IMR-90 (cell line): Measurements from ENCODE around the gene SRMS. TPM values are rescaled to one million over a fixed set of nuclear protein-coding genes. Genes with fewer than 3 reads are reported as not detected.
A peak's percentile ranks its signal among the peaks of the same experiment; 100 is the strongest.
"Not testable (repeated sequence)": the region's sequence is repeated elsewhere in the genome, so short reads cannot be mapped to it uniquely, and the experiment has no call there.

Experiments used
- ATAC-seq: fragments of 200-7000 bp; cut with Tn5 transposase; 2 replicates; pipeline ENCODE4 v1.9.1; 2020; ENCODE audit warnings: low read depth, mild to moderate bottlenecking, moderate library complexity
- BruUV-seq: library from RNA; stranded (reverse); fragments of 400-500 nt; replicated peaks from 2 replicates; lab custom pipeline; 2021; lab: Mats Ljungman, UMichigan
- CTCF ChIA-PET: fragments of 300-600 bp; formaldehyde crosslinking; extraction: SDS; loops from one replicate; lab custom pipeline; 2021; ENCODE audit warnings: antibody characterized with exemption; lab: Yijun Ruan, JAX
- POLR2A ChIA-PET: fragments of 300-600 bp; sonication (Branson Sonifier 250); formaldehyde crosslinking; loops from one replicate; lab custom pipeline; 2022; ENCODE audit warnings: antibody characterized with exemption; ENCODE audit not compliant: unreplicated experiment; lab: Charles Lee
- DNase-seq: peaks from one replicate; pipeline ENCODE4 v3.0.0; 2013
- H2AFZ ChIP-seq: replicated peaks from 2 replicates; pipeline ENCODE3; 2013; ENCODE audit warnings: low read length, mild to moderate bottlenecking; ENCODE audit not compliant: poor library complexity
- H2AK5ac ChIP-seq: 2 replicates; pipeline ENCODE4 v1.6.1; 2013; ENCODE audit warnings: low read depth, low read length, inconsistent platforms
- H2AK9ac ChIP-seq: replicated peaks from 2 replicates; pipeline ENCODE3; 2013; ENCODE audit warnings: mild to moderate bottlenecking, low read depth, low read length, moderate library complexity; ENCODE audit not compliant: poor library complexity
- H2BK120ac ChIP-seq: 2 replicates; pipeline ENCODE4 v1.6.1; 2013; ENCODE audit warnings: low read depth, low read length, inconsistent platforms
- H2BK15ac ChIP-seq: 3 replicates; pipeline ENCODE4 v1.6.1; 2013; ENCODE audit warnings: low read depth, low read length, inconsistent platforms
- H2BK20ac ChIP-seq: 2 replicates; pipeline ENCODE4 v1.6.1; 2013; ENCODE audit warnings: low read depth, mild to moderate bottlenecking, inconsistent platforms, low read length, moderate library complexity
- H2BK5ac ChIP-seq: 2 replicates; pipeline ENCODE4 v1.6.1; 2013; ENCODE audit warnings: mild to moderate bottlenecking, low read depth, low read length, inconsistent platforms; ENCODE audit not compliant: poor library complexity, severe bottlenecking
- H3K14ac ChIP-seq: replicated peaks from 2 replicates; pipeline ENCODE4 v1.6.1; 2013; ENCODE audit warnings: low read depth, low read length, inconsistent platforms
- H3K18ac ChIP-seq: 2 replicates; pipeline ENCODE4 v1.6.1; 2013; ENCODE audit warnings: low read depth, low read length, control low read depth
- H3K23ac ChIP-seq: 2 replicates; pipeline ENCODE4 v1.6.1; 2013; ENCODE audit warnings: low read depth, low read length, inconsistent platforms
- H3K27ac ChIP-seq: 2 replicates; pipeline ENCODE4 v1.5.1; 2013; ENCODE audit warnings: mild to moderate bottlenecking, control low read depth, low read length; ENCODE audit not compliant: insufficient read depth
- H3K27me3 ChIP-seq: 2 replicates; pipeline ENCODE4 v1.6.1; 2013; ENCODE audit warnings: low read length; ENCODE audit not compliant: control insufficient read depth, insufficient read depth
- H3K36me3 ChIP-seq: 2 replicates; pipeline ENCODE4 v1.6.1; 2013; ENCODE audit warnings: low read length, mixed read lengths; ENCODE audit not compliant: control insufficient read depth, insufficient read depth
- H3K4ac ChIP-seq: 2 replicates; pipeline ENCODE4 v1.6.1; 2013; ENCODE audit warnings: low read depth, low read length, inconsistent platforms
- H3K4me1 ChIP-seq: 2 replicates; pipeline ENCODE4 v1.6.1; 2013; ENCODE audit warnings: low read length, mixed read lengths; ENCODE audit not compliant: control insufficient read depth, insufficient read depth
- H3K4me2 ChIP-seq: 2 replicates; pipeline ENCODE4 v1.6.1; 2013; ENCODE audit warnings: low read depth, mild to moderate bottlenecking, control low read depth, low read length, moderate library complexity
- H3K4me3 ChIP-seq: 2 replicates; pipeline ENCODE4 v1.5.1; 2013; ENCODE audit warnings: low read depth, mild to moderate bottlenecking, control low read depth, low read length, moderate library complexity; ENCODE audit not compliant: insufficient read depth
- H3K56ac ChIP-seq: 2 replicates; pipeline ENCODE4 v1.6.1; 2013; ENCODE audit warnings: low read length, inconsistent platforms; ENCODE audit not compliant: insufficient read depth; ENCODE audit errors: extremely low read depth
- H3K79me1 ChIP-seq, 2 experiments: 2 replicates each; pipeline ENCODE4 v1.6.1; 2013; ENCODE audit warnings: low read length in 2 of 2, inconsistent platforms in 1 of 2, low read depth in 1 of 2
- H3K9ac ChIP-seq: 2 replicates; pipeline ENCODE4 v1.6.1; 2013; ENCODE audit warnings: low read depth, low read length, control low read depth
- H3K9me1 ChIP-seq: 2 replicates; pipeline ENCODE4 v1.6.1; 2013; ENCODE audit warnings: low read length, inconsistent platforms; ENCODE audit not compliant: insufficient read depth
- H3K9me3 ChIP-seq: 2 replicates; pipeline ENCODE4 v1.6.1; 2013; ENCODE audit warnings: low read length; ENCODE audit not compliant: control insufficient read depth, insufficient read depth
- H4K20me1 ChIP-seq: 2 replicates; pipeline ENCODE4 v1.6.1; 2013; ENCODE audit warnings: low read length, inconsistent platforms; ENCODE audit not compliant: insufficient read depth
- H4K5ac ChIP-seq: 2 replicates; pipeline ENCODE4 v1.6.1; 2013; ENCODE audit warnings: mild to moderate bottlenecking, low read depth, low read length, control low read depth
- H4K8ac ChIP-seq, 2 experiments: 2 replicates each; pipeline ENCODE4 v1.6.1; 2013; ENCODE audit warnings: low read depth in 2 of 2, low read length in 2 of 2, control low read depth in 1 of 2, inconsistent platforms in 1 of 2
- H4K91ac ChIP-seq: 2 replicates; pipeline ENCODE4 v1.6.1; 2013; ENCODE audit warnings: low read depth, low read length, inconsistent platforms; ENCODE audit not compliant: insufficient read depth
- POLR2A ChIP-seq: IDR thresholded peaks from 2 replicates; pipeline ENCODE4 v1.6.1; 2012; ENCODE audit warnings: mild to moderate bottlenecking, low read depth, low read length
- RFX5 ChIP-seq: IDR thresholded peaks from 2 replicates; pipeline ENCODE4 v1.8.0; 2012; ENCODE audit warnings: low read depth, mild to moderate bottlenecking, low read length, moderate library complexity
- WGBS, 2 experiments: methylation state at CpG; one replicate each; pipeline versions ENCODE4 v1.1.5 to v1.1.7; 2013; ENCODE audit warnings: missing lambda C conversion rate in 2 of 2; ENCODE audit not compliant: insufficient read length in 1 of 2; ENCODE audit errors: extremely low coverage in 2 of 2; 5-methylcytosine and 5-hydroxymethylcytosine counted together
- dilution Hi-C: fragments of 300-500 bp; cut with HindIII; formaldehyde crosslinking; loops from one replicate; pipeline ENCODE4 v1.14.3; 2018; ENCODE audit warnings: low sequenced_read_pairs; ENCODE audit not compliant: unreplicated experiment
- in situ Hi-C: fragments of 300-500 bp; cut with MboI; formaldehyde crosslinking; loops from 3 replicates; pipeline ENCODE4 v1.14.3; 2019; ENCODE audit warnings: low sequenced_read_pairs, inconsistent platforms, mixed read lengths
- intact Hi-C: fragments of 100-400 bp; cut with micrococcal nuclease; formaldehyde crosslinking; loops from 2 replicates; pipeline ENCODE4 v1.10.0; 2022
- polyA plus RNA-seq, 3 experiments: library from polyadenylated mRNA; depleted of rRNA; stranded (reverse); fragments of >200 nt; gene quantifications; 2 replicates each; pipeline ENCODE4 v1.2.3, GENCODE V29; 2012; ENCODE audit warnings: low replicate concordance in 1 of 3
- total RNA-seq: library from RNA; depleted of rRNA; stranded (reverse); fragments of >200 nt; gene quantifications from 2 replicates; pipeline ENCODE4 v1.2.3, GENCODE V29; 2012

SRMS gene
- total and polyA plus RNA-seq, 2 of the 4 experiments (the other 2 are of a cell fraction): not detected

DNA sequence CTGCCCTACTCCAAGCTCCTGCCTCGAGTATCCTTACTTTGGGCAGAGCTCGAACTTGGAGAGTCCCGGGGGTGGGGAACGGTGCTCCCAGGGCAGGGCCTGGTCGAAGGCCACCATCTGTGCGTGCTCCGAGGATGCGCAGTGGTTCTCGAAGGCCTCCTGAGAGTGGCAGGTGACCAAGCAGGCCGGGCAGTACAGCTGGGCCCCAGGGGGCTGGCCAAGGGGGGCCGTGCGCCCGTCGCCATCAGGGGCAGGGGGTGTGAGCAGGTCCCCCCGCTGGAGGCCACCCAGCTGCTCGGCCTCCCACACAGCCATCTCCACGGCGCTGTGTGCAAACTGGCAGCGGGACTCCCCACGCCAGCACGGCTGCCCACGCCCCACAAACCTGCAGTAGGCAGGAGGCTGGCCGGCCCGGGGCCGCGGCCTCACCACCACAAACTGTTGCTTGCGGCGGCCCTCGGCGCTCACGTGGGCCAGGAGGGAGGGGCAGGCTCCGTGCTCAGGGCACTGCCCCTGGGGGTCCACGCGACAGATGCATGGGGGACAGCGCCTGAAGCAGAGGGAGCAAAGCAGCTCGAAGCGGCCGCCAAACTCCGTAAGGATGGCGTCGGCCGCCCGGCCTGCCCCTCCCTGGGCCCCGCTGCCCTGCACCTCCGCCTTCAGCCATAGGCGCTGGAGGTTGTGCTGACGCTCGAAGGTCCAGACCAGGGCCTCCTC is 24.7 kb upstream of the SRMS start:
- ChIA-PET POLR2A (no interaction called here), CTCF (no interaction called here)
- no peak overlapping the region for H2BK5ac ChIP-seq
- H3K14ac ChIP-seq: no peak overlapping the region
- H3K23ac ChIP-seq: no peak overlapping the region
- TF ChIP-seq RFX5 (no peak), POLR2A (no peak)
- no peak for ATAC-seq
- no peaks in the 10 kb centered on the region for H4K20me1 ChIP-seq
- H2BK20ac ChIP-seq: no peak overlapping the region
- no peak overlapping the region for H4K8ac ChIP-seq
- H2AFZ ChIP-seq: no peak overlapping the region
- no peak overlapping the region for H3K4ac ChIP-seq
- BruUV-seq: no TSS peak
- no peak overlapping the region for H4K91ac ChIP-seq
- H3K4me3 ChIP-seq: no peak overlapping the region
- intact Hi-C loops: loop anchor here (2.0 kb wide), 1 partner anchor 17 kb away; the partner anchor contains the start of gene FNDC11
- no peak overlapping the region for H3K4me2 ChIP-seq
- H4K5ac ChIP-seq: no peak overlapping the region
- dilution Hi-C loops: no loop called here
- in situ Hi-C loops: no loop called here
- H2AK5ac ChIP-seq: no peak overlapping the region
- WGBS, 2 experiments: 93% methylated on average over 26 of the region's 48 CpGs; no CpG with 5 or more reads in 1 of the 2 experiments
- H3K79me1 ChIP-seq: peaks cover 4 to 13% of the 10 kb centered on the region in 2 experiments
- no peak overlapping the region for H3K27ac ChIP-seq
- H3K4me1 ChIP-seq: peaks cover 10% of the 10 kb centered on the region
- no peaks in the 10 kb centered on the region for H3K9me3 ChIP-seq
- no peaks in the 10 kb centered on the region for H3K27me3 ChIP-seq
- no peak overlapping the region for H3K56ac ChIP-seq
- H2BK15ac ChIP-seq: no peak overlapping the region
- H3K18ac ChIP-seq: no peak overlapping the region
- peaks cover 3% of the 10 kb centered on the region; the same call in 1 of the 2 replicates for H3K9me1 ChIP-seq
- peaks cover 10% of the 10 kb centered on the region; the same call in 1 of the 2 replicates for H3K36me3 ChIP-seq
- H2AK9ac ChIP-seq: peak overlapping the region; percentile 99
- no peak overlapping the region for H3K9ac ChIP-seq
- H2BK120ac ChIP-seq: no peak overlapping the region
- DNase-seq: no peak

DNA sequence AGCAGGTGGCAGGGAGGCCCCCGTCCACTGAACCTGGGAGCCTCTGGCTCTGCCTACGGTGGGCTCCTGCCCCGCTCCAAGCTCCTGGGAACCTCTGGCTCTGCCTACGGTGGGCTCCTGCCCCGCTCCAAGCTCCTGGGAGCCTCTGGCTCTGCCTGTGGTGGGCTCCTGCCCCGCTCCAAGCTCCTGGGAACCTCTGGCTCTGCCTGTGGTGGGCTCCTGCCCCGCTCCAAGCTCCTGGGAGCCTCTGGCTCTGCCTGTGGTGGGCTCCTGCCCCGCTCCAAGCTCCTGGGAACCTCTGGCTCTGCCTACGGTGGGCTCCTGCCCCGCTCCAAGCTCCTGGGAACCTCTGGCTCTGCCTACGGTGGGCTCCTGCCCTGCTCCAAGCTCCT is 23.5 kb upstream of the SRMS start:
- intact Hi-C loops, BruUV-seq, CTCF ChIA-PET, H4K91ac ChIP-seq, H3K18ac ChIP-seq, H3K23ac ChIP-seq, H4K8ac ChIP-seq, H4K20me1 ChIP-seq, H2BK5ac ChIP-seq, H3K9me3 ChIP-seq, H2AK5ac ChIP-seq, H3K27ac ChIP-seq, H2AK9ac ChIP-seq, H3K4ac ChIP-seq, H3K56ac ChIP-seq, H3K27me3 ChIP-seq, POLR2A ChIA-PET, H2BK15ac ChIP-seq, DNase-seq, H3K14ac ChIP-seq, H4K5ac ChIP-seq, H2BK120ac ChIP-seq, ATAC-seq, in situ Hi-C loops, dilution Hi-C loops, H3K4me2 ChIP-seq, H3K9ac ChIP-seq, H3K4me3 ChIP-seq, H3K9me1 ChIP-seq, H2BK20ac ChIP-seq, H2AFZ ChIP-seq: not testable (repeated sequence)
- H3K36me3 ChIP-seq: peaks cover 19% of the 10 kb centered on the region
- no CpG with 5 or more reads among the region's 11 CpGs for WGBS, 2 experiments
- H3K4me1 ChIP-seq: peaks cover 10% of the 10 kb centered on the region
- H3K79me1 ChIP-seq: peaks cover 4 to 13% of the 10 kb centered on the region in 2 experiments
